ENCODE data around the gene ZBTB20. TPM values are rescaled to one million over a fixed set of nuclear protein-coding genes. Genes with fewer than 3 reads are reported as not detected.

ZBTB20 gene
- total RNA-seq, 1 donor from 2014 or later, result 27.5 TPM

- H3K4me1 Mint-ChIP-seq (ENCODE audit: low read depth, unreplicated experiment), result no peaks in the 10 kb centered on the region
- no peaks in the 10 kb centered on the region for H3K9me3 Mint-ChIP-seq (ENCODE audit: unreplicated experiment)
- TF ChIP-seq CTCF (IDR thresholded peaks at IDR 0.05; ENCODE audit: partially characterized antibody, unreplicated experiment), result no peak
- H3K27me3 Mint-ChIP-seq (ENCODE audit: unreplicated experiment), result no peaks in the 10 kb centered on the region
- H3K4me3 Mint-ChIP-seq (ENCODE audit: unreplicated experiment), result no peak overlapping the region
- no peak for DNase-seq
- H3K27ac Mint-ChIP-seq (ENCODE audit: unreplicated experiment), result no peak overlapping the region
- no peaks in the 10 kb centered on the region for H3K36me3 Mint-ChIP-seq (ENCODE audit: unreplicated experiment)
These were observed 84.6 kb downstream of the ZBTB20 start for GRCh38 chr3:115062412-115062956.

- Mint-ChIP-seq H3K4me3 (ENCODE audit: unreplicated experiment) (no peak overlapping the region), H3K9me3 (ENCODE audit: unreplicated experiment) (no peaks in the 10 kb centered on the region), H3K27ac (ENCODE audit: unreplicated experiment) (no peak overlapping the region), H3K4me1 (ENCODE audit: low read depth, unreplicated experiment) (no peaks in the 10 kb centered on the region), H3K36me3 (ENCODE audit: unreplicated experiment) (no peaks in the 10 kb centered on the region), H3K27me3 (ENCODE audit: unreplicated experiment) (no peaks in the 10 kb centered on the region)
- TF ChIP-seq CTCF (IDR thresholded peaks at IDR 0.05; ENCODE audit: partially characterized antibody, unreplicated experiment), result no peak
- no peak for DNase-seq
These were observed 85.1 kb downstream of the ZBTB20 start for GRCh38 chr3:115062009-115062408.

- Mint-ChIP-seq H3K4me3 (ENCODE audit: unreplicated experiment) (no peak overlapping the region), H3K36me3 (ENCODE audit: unreplicated experiment) (no peaks in the 10 kb centered on the region), H3K9me3 (ENCODE audit: unreplicated experiment) (no peaks in the 10 kb centered on the region), H3K4me1 (ENCODE audit: low read depth, unreplicated experiment) (no peaks in the 10 kb centered on the region), H3K27ac (ENCODE audit: unreplicated experiment) (no peak overlapping the region), H3K27me3 (ENCODE audit: unreplicated experiment) (no peaks in the 10 kb centered on the region)
- DNase-seq, result no peak
- TF ChIP-seq CTCF (IDR thresholded peaks at IDR 0.05; ENCODE audit: partially characterized antibody, unreplicated experiment), result no peak
These were observed 94.2 kb downstream of the ZBTB20 start for GRCh38 chr3:115052906-115053305.

- TF ChIP-seq CTCF (IDR thresholded peaks at IDR 0.05; ENCODE audit: partially characterized antibody, unreplicated experiment), result no peak
- Mint-ChIP-seq H3K4me1 (ENCODE audit: low read depth, unreplicated experiment) (no peaks in the 10 kb centered on the region), H3K9me3 (ENCODE audit: unreplicated experiment) (no peaks in the 10 kb centered on the region), H3K27me3 (ENCODE audit: unreplicated experiment) (no peaks in the 10 kb centered on the region), H3K27ac (ENCODE audit: unreplicated experiment) (no peak overlapping the region), H3K36me3 (ENCODE audit: unreplicated experiment) (no peaks in the 10 kb centered on the region), H3K4me3 (ENCODE audit: unreplicated experiment) (no peak overlapping the region)
- no peak for DNase-seq
These were observed 104.7 kb downstream of the ZBTB20 start for GRCh38 chr3:115042351-115042750.

GRCh38 chr3:115040673-115041286 is 106.3 kb downstream of the ZBTB20 start:
- no peak overlapping the region for H3K27ac Mint-ChIP-seq (ENCODE audit: unreplicated experiment)
- TF ChIP-seq CTCF (IDR thresholded peaks at IDR 0.05; ENCODE audit: partially characterized antibody, unreplicated experiment), result peak; percentile 71
- DNase-seq, result peak; percentile 25
- H3K4me1 Mint-ChIP-seq (ENCODE audit: low read depth, unreplicated experiment), result no peaks in the 10 kb centered on the region
- H3K27me3 Mint-ChIP-seq (ENCODE audit: unreplicated experiment), result no peaks in the 10 kb centered on the region
- no peak overlapping the region for H3K4me3 Mint-ChIP-seq (ENCODE audit: unreplicated experiment)
- H3K36me3 Mint-ChIP-seq (ENCODE audit: unreplicated experiment), result no peaks in the 10 kb centered on the region
- no peaks in the 10 kb centered on the region for H3K9me3 Mint-ChIP-seq (ENCODE audit: unreplicated experiment)
